K562 (cell line): ENCODE data around the gene GAB1. TPM values are rescaled to one million over a fixed set of nuclear protein-coding genes. Genes with fewer than 3 reads are reported as not detected.

Experiments used
- CBX8 ChIP-seq: fragments of 200-600 bp; sonication (generic); IDR thresholded peaks from 2 replicates; pipeline ENCODE4 v1.6.1; 2012; ENCODE audit warnings: borderline replicate concordance, mixed run types, low read depth, mild to moderate bottlenecking, moderate library complexity, mixed read lengths, low read length, control low read depth, inconsistent platforms; ENCODE audit not compliant: poor library complexity, severe bottlenecking; ENCODE audit errors: extremely low read depth
- CTCF ChIP-seq, 3 experiments: IDR thresholded peaks in 2 of 3; conservative IDR thresholded peaks in 1 of 3; 2 replicates each; pipeline ENCODE4 v1.5.1; 2011 to 2012; ENCODE audit warnings: low read length in 3 of 3, mild to moderate bottlenecking in 3 of 3, control low read depth in 2 of 3, improper control_type of control experiment in 1 of 3, inconsistent platforms in 1 of 3, low read depth in 1 of 3, mixed read lengths in 1 of 3, moderate library complexity in 1 of 3; ENCODE audit not compliant: insufficient read depth in 2 of 3
- POLR3A ChIP-seq: IDR thresholded peaks from 2 replicates; pipeline ENCODE4 v1.6.1; 2011; ENCODE audit warnings: borderline replicate concordance, mild to moderate bottlenecking, moderate library complexity; ENCODE audit not compliant: insufficient read length, insufficient read depth; ENCODE audit errors: extremely low read depth
- POU5F1 ChIP-seq: fragments of 150-350 bp; IDR thresholded peaks from 2 replicates; pipeline ENCODE4 v1.6.1; 2014; ENCODE audit warnings: borderline replicate concordance, low read length, low read depth, mild to moderate bottlenecking; ENCODE audit not compliant: partially characterized antibody
- RCOR1 ChIP-seq, 2 experiments: IDR thresholded peaks; 2 replicates each; pipeline ENCODE4 v1.6.1; 2012; ENCODE audit warnings: low read depth in 2 of 2, low read length in 2 of 2, borderline replicate concordance in 1 of 2, improper control_type of control experiment in 1 of 2
- SFPQ ChIP-seq: fragments of 200-400 bp; formaldehyde crosslinking; IDR thresholded peaks from 2 replicates; pipeline ENCODE4 v1.6.1; 2017; ENCODE audit warnings: mild to moderate bottlenecking, low read depth, low read length, moderate library complexity
- SRSF1 ChIP-seq: fragments of 200-400 bp; formaldehyde crosslinking; IDR thresholded peaks from 2 replicates; pipeline ENCODE4 v1.6.1; 2017; ENCODE audit warnings: mild to moderate bottlenecking, low read depth, low read length, moderate library complexity
- SRSF9 ChIP-seq: fragments of 200-400 bp; formaldehyde crosslinking; IDR thresholded peaks from 2 replicates; pipeline ENCODE4 v1.6.1; 2017; ENCODE audit warnings: low read depth, low read length, borderline replicate concordance
- TEAD4 ChIP-seq, 2 experiments: sonication (generic) in 1 of 2; formaldehyde crosslinking in 1 of 2; IDR thresholded peaks; 2 replicates each; pipeline versions ENCODE4 v1.6.1 to v1.8.0; 2012 to 2022; ENCODE audit warnings: borderline replicate concordance in 1 of 2, inconsistent platforms in 1 of 2, low read length in 1 of 2, mild to moderate bottlenecking in 1 of 2, missing genetic modification reagents in 1 of 2
- ZNF253 ChIP-seq: fragments of 250-450 bp; sonication (Bioruptor Pico); conservative IDR thresholded peaks from 2 replicates; pipeline ENCODE4 v1.6.1; 2021; ENCODE audit warnings: mild to moderate bottlenecking
- ZNF3 ChIP-seq: fragments of 250-450 bp; sonication (Bioruptor Pico); IDR thresholded peaks from 2 replicates; pipeline ENCODE4 v1.5.0; 2021; ENCODE audit warnings: mild to moderate bottlenecking, moderate library complexity
- ZNF384 ChIP-seq: IDR thresholded peaks from 2 replicates; pipeline ENCODE4 v1.6.1; 2012; ENCODE audit warnings: low read depth, low read length, improper control_type of control experiment
- polyA plus RNA-seq, 8 experiments: library from polyadenylated mRNA; depleted of rRNA in 4 of 8; stranded (reverse) in 5 of 8; unstranded in 3 of 8; fragments of >200 nt; fragmentation: Nextera tagmentation in 2 of 8; fragmentation: Illumina TruSeq in 1 of 8; extraction: Ambion mirVana in 2 of 8; extraction: Trizol in 1 of 8; gene quantifications; 2 replicates each; pipeline versions ENCODE4 v1.2.1 to v1.2.3, GENCODE V29; 2011 to 2014; ENCODE audit warnings: inconsistent platforms in 1 of 8, missing spikeins in 1 of 8
- total RNA-seq, 7 experiments: library from RNA; depleted of rRNA in 6 of 7; stranded (reverse); fragments of >200 nt in 6 of 7; fragmentation: Illumina TruSeq in 2 of 7; extraction: Trizol in 2 of 7; gene quantifications; 2 replicates each; pipeline versions ENCODE4 v1.2.1 to v1.2.3, GENCODE V29; 2011 to 2021; ENCODE audit warnings: low replicate concordance in 1 of 7
- TF ChIP-seq, protein P1 (sequence below): IDR thresholded peaks from 2 replicates; pipeline ENCODE4 v1.6.1; 2014; ENCODE audit warnings: antibody characterized with exemption
- TF ChIP-seq, protein P2 (sequence below): sonication (generic); formaldehyde crosslinking; IDR thresholded peaks from 2 replicates; pipeline ENCODE4 v1.8.1; 2022; ENCODE audit warnings: missing genetic modification reagents

GAB1 gene
- total and polyA plus RNA-seq, 9 of the 15 experiments (the other 6 are each of a cell fraction or from before 2014, with no cell fraction given) = 1.3 to 14.6 (median 7.5) TPM

GRCh38 chr4:143513314-143514168 lies 176.9 kb downstream of the GAB1 start, which contains the start of gene SMARCA5 (continued):
- TF ChIP-seq CBX8 = no peak
- no peak for TF ChIP-seq SRSF1
- TF ChIP-seq TEAD4 (IDR thresholded peaks at IDR 0.05; ENCODE audit: low read length) = no peak; the same call in 1 of the 2 replicates
- 0 out of 2 replicates have a peak, but pooled peaks have one; percentile 32 for TF ChIP-seq TEAD4 (CRISPR knock-in tag; IDR thresholded peaks at IDR 0.05; ENCODE audit: borderline replicate concordance)
- no peak for TF ChIP-seq ZNF3
- TF ChIP-seq, protein P1, sequence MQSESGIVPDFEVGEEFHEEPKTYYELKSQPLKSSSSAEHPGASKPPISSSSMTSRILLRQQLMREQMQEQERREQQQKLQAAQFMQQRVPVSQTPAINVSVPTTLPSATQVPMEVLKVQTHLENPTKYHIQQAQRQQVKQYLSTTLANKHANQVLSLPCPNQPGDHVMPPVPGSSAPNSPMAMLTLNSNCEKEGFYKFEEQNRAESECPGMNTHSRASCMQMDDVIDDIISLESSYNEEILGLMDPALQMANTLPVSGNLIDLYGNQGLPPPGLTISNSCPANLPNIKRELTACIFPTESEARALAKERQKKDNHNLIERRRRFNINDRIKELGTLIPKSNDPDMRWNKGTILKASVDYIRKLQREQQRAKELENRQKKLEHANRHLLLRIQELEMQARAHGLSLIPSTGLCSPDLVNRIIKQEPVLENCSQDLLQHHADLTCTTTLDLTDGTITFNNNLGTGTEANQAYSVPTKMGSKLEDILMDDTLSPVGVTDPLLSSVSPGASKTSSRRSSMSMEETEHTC = peak; percentile 54; the same call in 1 of the 2 replicates
- TF ChIP-seq ZNF253 (CRISPR knock-in tag) = no peak
- TF ChIP-seq, protein P2, sequence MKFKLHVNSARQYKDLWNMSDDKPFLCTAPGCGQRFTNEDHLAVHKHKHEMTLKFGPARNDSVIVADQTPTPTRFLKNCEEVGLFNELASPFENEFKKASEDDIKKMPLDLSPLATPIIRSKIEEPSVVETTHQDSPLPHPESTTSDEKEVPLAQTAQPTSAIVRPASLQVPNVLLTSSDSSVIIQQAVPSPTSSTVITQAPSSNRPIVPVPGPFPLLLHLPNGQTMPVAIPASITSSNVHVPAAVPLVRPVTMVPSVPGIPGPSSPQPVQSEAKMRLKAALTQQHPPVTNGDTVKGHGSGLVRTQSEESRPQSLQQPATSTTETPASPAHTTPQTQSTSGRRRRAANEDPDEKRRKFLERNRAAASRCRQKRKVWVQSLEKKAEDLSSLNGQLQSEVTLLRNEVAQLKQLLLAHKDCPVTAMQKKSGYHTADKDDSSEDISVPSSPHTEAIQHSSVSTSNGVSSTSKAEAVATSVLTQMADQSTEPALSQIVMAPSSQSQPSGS (CRISPR knock-in tag) = 0 out of 2 replicates have a peak, but pooled peaks have one; percentile 47
- TF ChIP-seq SFPQ = no peak
- TF ChIP-seq RCOR1 (IDR thresholded peaks at IDR 0.05; ENCODE audit: borderline replicate concordance in 1 of 2, low read depth in 2 of 2, low read length in 2 of 2) = peak; percentile 24 to 38; a peak in 1 of 4 replicates
- TF ChIP-seq CTCF (IDR thresholded peaks at IDR 0.05 in 2 of 3, conservative IDR thresholded peaks at IDR 0.05 in 1 of 3; ENCODE audit: insufficient read depth in 2 of 3, low read depth in 1 of 3, low read length in 3 of 3) = no peak; a peak in 2 of 6 replicates
- no peak for TF ChIP-seq POLR3A
- TF ChIP-seq POU5F1 = no peak
- TF ChIP-seq SRSF9 = no peak
- no peak for TF ChIP-seq ZNF384
